GM18907 (cell line): Measurements from ENCODE around the gene KRAS.

Experiments used
- ATAC-seq: cut with Tn5 transposase; IDR thresholded peaks from one replicate; pipeline ENCODE4 v1.9.1; 2021; ENCODE audit warnings: mild to moderate bottlenecking, moderate library complexity; ENCODE audit not compliant: unreplicated experiment

Gene KRAS

DNA sequence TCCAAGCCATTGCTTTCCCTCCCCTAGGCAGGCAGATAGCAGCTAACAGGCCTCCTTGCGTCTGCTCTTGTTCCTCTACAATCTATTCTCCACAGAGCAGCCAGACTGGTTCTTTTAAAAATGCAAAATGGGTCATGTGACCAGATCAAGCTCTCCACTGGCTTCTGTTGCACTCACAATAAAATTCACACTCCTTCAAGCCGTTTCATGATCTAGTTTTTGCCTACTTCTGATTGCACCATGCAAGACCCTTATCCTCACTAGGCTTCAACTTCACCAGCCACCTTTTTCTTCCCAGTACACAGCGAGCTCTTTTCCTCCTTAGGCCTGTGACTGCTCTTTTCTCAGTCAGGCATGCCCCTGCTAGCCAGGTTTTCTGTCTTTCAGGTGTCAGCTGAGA is 6.1 kb upstream of the KRAS start:
- ATAC-seq: no peak

DNA sequence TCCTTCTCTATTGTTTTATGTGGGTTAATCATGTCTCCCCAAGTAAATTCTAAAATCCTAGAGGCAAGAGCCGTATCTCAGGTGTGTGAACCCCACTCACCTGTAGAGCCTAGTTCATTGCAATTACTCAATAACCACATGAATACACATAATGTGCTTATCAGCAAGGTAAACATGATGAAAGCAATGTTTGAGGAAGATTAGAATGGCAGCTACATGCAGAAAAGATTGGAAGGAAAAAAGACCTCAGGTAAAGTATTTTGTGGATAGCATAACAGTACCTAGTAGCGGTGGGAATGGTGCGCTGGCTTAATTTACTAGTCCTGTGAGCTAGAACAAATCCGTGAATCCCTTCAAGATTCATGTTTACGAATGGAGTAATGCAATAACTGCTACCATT is 5.3 kb upstream of the KRAS start:
- ATAC-seq: no peak

DNA sequence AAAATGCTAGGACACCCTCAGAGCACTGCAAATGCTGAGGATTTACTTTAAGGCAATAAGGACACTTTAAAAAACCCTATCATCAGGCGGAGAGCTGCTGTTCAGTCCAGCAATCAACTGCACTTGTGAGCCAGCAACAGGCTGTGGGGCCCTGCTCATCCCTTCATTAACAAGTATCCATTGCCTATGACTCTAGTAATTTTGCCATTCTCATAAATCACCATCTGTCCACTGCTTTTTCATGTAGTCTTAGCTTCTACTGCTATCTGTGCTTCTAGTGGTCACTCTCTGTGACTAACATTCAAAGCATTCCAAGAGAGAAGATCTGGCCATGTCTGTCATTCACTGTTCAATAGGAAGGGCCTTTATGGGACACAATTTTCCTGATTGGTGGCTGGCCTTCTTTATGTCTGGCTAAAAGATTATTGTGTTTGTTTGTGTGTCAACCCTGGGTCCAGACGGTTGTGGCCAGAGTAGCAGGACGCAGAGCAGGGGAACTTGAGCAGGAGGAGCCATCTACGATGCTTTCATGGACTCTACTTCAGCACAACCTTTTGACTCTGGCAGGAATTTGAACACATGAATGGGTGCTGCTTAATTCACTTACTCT is 3.6 kb upstream of the KRAS start:
- ATAC-seq: no peak

DNA sequence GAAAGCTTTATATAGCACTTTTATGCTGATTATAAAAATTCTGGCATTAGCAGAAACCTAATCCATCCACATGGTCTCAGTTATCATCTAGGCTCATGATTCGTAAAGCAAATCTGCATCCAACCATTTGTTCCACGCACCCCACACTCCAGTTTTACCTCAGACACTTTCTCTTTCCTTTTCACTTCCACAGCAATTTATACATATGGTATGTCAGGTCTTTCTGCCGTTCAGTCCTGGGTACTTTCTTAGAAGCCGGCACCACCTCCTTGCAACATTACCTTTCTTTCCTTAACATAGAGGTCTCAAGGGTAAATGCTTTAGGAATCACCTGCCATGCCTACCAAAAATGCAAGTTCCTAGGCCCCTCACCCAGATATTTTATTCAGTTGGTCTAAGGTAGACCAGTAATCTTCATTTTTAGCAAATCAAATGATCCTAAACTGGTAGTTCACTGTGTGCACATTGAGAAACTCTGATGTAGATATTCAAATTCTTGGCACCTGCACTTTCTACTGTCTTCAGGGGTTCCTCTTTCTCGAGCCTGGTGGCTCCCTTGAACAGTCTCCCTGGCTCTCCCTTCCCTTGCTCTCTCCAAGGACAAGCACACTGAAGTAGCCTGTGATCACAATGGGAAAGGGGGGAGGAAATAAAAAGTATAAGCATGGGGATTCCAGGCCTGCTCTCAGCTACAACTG is 2.8 kb upstream of the KRAS start:
- ATAC-seq: no peak

DNA sequence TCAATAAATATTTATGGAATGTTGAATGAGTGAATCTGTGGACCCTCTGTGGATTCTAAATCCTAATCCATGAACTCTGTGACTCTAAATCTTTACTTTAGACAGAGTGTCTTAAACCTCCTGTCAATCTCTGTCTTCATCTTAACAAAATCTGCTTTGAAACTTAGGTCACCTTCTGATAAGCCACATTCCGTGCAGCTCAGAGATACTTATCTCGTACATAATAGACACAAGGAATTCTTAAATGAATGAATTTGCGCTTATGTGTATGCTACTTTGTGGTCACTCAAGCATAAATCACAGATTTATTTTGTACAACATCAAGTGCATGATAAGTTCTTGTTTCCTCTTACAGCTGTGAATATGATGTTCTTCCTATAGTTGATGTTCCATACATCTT is 2.2 kb upstream of the KRAS start:
- no peak for ATAC-seq

DNA sequence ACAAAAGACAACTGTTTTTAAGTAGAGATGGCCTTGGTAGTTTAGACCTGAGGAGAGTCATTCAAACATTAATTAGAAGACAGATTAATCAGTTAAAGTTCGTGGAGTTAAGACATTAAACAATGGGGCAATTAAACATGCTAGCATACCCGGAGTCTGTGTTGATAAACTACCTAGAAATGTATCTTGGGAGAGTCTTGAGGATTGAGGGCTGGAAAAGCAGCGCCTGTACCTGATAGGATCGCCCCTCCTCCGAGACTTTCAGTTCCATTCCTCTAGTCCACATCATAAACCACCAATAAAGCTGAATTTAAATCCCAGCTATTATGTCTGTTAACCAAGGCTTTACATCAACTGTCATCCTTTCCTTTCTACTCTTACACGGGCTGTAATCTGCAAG is 1.0 kb upstream of the KRAS start:
- no peak for ATAC-seq

DNA sequence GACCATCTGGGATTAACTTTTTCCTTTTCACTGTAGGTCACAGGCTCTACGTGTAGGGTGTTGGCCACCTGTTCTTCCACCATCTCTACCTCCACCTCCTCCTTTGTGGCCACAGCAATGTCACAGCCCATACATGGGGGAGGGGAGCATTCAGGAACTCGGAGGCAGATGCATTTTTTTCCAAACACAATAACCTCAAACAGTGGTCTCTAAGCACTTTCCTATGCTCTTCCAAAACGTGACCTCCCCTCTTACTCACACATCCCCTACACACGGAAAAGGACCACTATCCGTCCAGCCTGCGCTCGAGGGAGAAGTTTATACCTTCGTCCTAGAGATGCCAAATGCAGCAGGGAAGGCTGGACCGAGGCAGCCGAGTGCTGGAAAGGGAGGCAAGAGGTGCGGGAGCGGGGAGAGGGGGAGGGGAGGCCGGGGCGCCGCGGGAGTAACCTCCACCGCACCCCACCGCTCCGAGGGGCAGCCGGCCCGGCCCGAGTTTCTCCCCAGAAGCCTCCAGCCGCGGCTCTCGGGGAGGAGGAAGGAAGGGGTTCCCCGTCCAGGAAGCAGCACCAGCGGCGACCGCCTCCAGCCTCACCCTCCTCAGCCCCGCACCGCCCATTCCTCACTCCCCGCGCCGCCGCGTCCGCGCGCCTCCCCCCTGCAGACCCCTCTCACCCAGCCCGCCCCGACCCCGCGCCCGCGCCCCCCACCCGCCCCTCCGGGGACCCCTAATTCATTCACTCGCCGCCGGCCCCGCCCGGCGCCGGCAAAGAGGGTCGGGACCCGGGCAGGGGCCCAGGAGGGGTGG is 594 bp downstream of the KRAS start:
- peak; percentile 47 for ATAC-seq

DNA sequence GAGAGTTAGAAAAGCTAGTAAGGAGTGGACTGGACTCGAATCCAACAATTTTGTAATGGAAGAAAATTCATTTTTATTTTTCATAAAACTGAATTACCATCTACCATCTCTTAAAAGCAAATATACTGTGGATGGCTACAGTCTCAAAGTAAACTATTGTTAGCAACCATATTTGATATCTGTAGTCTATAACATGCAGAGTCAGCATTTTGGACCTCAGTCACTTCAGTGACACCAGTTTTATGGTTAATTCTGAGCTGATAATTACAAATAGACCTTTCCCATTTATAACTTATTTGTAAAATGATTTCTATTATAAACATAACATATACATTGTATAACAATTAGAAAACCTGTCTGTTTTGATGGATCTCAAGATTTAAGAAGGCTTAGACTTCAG is 2.0 kb downstream of the KRAS start:
- ATAC-seq: no peak

DNA sequence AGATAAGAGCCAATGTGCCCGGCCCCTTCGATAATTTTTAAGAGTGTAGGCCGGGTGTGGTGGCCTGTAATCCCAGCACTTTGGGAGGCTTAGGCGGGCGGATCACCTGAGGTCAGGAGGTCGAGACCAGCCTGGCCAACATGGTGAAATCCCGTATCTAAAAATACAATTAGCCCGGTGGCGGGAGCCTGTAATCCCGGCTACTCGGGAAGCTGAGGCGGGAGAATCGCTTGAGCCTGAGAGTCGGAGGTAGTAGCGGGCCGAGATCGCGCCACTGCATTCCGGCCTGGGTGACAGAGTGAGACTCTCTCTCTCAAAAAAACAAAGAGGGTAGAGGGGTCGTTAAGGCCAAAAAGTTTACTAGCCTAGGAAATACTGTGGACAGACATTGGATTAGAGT is 2.6 kb downstream of the KRAS start:
- ATAC-seq: no peak

DNA sequence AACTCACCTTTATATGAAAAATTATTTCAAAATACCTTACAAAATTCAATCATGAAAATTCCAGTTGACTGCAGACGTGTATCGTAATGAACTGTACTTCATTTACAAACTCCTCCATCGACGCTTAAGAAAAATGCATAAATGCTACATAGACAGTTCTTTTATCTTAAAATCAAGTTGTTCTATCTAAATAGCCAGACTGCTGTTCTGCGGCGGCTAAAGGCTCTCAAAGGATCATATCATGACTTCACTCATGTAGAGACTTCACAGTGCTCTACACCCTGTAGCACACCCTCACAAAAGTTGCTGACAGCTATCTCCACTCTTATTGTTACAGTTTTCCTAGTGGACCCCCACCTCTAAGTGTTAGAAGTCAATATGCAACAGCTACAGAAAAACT is 5.2 kb downstream of the KRAS start:
- ATAC-seq: no peak

DNA sequence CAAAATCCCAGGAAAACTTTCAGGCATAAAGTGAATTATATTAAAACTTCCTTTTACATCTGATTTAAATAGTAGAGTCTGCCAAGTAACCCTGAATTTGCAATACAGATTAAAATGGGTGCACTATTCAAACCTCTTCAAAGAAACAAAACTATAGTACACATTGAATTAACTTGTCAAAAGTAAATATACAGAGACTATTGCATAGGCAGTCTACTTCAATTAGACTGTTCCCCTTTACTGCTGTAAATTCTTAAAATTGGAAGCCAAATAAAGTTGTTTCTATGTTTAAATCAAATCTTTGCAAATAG is 7.1 kb downstream of the KRAS start:
- no peak for ATAC-seq

DNA sequence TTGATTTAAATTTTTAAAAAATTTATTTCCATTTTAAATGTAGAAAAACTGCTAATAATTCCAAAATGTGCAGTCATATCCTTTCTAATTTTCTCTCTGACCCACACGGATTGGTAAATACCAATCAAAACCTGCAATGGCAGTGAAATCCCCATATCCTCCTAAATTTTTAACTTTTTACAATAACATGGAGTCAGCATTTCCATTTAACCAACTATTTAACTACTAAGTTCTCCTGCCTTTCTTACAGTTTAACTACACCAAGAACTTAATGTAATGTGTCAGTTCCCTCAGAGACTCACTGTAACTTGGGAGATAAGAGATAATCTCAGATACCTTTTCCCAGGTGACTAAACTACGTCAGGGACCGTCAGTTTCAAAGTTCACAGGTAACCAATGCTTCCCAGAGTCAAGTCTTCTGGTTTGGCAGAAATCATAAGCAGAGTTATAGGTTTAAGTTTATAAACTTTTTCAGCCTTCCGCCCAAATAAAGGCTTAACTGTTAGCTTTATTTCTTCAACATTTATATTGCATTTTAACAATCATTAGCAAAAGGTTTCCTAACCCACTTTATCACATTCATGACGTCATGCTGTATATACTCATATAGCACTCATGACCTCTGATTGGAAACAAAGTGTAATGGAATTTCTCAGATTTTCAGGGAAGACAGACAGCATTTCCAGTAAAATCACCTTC is 7.6 kb downstream of the KRAS start:
- no peak for ATAC-seq

DNA sequence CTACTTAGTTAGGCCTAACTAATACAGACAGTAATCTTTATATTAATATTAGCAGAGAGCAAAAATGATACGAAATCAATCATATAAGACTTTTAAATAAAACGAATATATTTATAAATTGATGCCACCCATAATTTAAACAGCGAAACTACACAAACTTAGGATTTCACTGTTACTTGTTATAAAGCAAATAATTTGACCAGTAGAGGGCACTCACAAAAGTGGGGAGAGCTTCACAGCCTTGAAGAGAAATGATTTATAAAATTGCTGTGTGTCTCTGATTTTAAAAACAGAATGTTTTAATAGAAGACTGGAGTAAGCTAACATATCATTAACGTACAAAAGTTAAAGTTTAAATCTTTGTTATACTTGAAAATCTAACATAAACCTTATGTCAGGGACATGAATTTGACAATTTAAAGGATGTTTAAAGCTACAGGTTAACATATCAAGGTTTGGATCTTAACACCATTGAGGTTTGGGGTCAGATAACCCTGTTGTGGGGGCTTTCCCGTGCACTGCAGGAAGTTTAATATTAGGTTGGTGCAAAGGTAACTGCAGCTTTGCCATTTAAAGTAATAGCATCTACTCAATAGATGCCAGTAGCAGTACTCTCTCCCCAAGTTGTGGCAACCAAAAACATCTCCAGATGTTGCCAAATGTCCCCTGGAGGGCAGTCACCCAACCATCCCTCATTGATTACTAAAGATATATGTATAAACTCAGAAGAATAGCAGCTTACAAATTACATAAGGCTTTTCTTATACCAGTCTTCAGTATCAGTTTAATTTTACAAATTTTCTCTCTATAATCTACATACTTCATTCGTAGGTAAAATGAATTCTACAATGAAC is 9.3 kb downstream of the KRAS start:
- peak; percentile 79 for ATAC-seq

DNA sequence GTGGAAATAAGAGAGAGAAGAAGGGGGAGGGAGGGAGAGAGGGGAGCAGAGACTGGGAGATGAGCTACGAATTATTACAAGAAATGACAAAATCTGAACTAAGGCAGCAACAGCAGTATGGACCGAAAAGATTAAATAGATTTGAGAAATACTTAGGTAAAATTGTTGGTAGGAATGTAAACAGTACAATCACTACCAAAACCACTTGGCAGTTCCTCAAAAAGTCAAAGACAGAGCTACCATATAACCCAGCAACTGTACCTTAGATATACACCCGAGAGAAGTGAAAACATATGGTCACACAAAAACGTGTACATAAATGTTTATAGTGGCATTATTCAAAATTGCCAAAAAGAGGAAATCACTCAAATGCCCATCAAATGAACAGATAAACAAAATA is 14.1 kb downstream of the KRAS start:
- no peak for ATAC-seq

DNA sequence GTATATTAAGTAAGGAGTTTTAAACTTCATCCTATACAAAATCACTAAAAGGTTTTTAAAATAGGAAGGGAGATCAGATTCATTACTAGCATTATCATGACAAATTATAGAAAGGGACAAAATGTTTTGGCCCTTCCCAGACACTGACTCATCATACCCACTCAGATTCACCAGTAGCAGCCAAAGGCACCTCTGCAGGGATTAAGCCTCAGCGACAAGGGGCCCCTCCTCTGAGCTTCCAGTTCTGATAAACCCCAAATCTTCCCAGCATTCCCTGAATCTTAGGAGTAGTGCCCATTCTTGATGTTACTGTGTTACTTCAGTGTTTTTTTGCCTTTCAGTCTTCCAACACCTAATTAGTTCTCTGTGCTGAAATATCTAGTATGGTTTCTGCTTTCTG is 14.5 kb downstream of the KRAS start:
- ATAC-seq: no peak

DNA sequence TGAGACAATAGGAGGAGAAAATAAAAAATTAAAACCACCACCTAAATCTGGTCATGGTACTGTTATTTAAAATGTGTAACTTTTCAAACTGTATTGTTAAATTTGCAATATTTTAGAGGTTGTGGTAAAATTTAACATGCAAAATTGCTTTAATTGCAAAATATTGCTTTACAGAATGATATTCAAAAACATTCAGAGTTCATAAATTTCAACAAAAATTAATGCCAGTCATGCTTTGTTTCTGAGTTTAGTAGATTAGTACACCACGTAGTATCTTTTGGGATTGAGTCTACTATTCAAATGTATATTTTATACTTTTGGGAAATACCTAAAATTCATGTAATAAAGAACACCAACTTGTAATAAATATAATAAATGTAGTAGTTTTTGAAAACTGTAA is 37.4 kb downstream of the KRAS start:
- no peak for ATAC-seq

DNA sequence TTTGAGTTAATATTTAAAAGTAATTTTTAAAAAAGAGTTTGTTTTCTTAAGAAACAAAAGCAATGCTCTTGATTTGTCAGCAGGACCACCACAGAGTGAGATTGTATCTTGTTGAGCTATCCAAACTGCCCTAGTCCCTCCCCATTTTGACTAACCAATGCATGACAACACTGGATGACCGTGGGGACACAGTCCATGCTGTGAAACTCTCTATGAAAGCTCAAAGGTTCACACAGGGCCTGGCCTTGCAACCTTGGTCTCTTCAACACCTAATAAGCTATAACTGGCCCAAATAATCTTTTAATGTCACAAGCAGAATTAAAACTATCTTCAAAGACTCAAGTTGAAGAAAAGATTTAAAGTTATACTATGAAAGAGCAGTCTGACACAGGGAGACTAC is 42.2 kb downstream of the KRAS start:
- ATAC-seq: no peak

DNA sequence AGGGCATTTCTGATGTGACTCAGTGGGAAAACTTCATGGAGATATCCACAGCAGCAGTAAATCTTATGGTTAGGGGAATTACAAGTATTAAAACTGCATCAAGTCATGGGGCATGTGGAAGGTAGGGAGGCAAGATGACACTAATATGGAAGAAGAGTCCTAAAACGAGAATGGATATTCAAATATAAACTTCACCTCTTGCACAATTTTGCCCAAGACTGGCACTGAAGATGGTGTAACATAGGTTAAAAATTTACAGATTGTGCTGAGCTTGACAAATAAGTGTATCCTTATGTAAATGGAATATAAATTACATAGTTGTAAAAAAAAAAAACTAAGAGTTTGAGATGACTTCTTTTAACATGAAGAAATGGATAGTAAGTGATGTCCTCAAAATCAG is 42.9 kb downstream of the KRAS start:
- no peak for ATAC-seq

DNA sequence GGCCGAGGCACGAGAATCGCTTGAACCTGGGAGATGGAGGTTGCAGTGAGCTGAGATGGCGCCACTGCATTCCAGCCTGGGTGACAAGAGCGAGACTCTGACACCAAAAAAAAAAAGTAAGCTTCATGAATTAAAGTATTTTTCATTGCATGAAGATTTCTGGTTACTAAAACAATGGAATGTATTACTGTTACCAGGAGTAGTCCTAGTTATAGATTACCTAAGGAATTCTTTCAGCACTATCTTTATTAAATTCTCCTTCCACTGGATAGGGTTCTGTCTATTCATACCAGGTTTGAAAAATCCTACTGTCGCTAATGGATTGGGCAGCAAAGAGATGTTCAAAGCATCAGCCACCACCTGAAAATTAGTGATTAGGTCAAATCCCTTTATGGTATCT is 43.3 kb downstream of the KRAS start:
- no peak for ATAC-seq

DNA sequence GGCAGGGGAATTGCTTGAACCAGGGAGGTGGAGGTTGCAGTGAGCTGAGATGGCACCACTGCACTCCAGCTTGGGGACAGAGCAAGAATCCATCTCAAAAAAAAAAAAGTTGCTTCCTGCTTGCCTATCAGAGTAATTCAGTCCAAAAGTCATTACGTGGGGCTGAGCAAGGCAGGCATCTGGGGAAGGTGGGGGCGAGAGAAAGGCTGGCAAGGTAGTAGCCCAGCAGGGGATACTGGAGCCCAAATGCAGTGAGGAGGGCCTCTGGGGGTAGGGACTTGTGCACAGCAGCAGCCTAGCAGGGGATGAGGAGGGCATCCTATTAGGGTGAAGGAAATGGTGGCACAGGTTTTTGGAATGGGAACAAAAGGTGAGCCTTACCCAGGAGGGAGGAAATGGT is 48.6 kb downstream of the KRAS start:
- ATAC-seq: no peak

DNA sequence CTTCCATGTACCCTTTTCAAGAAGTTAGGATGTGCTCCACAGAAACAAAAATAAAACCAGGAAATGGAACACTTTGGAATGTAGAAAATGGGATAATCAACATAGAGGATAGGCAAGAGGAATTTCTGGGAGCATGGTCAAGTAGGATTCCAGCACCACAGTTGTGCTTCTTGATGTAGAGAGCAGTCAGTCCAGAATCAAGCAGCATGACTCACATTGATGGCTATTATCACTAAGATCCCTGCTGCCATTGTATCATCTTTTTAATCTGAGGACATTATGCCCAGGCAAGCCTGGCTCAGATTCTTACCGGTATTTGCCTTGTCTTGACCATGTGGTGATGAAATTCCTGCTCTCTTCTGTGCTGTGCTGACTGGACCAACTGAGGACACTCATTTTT is 50.0 kb downstream of the KRAS start:
- no peak for ATAC-seq
